ENCODE results near the gene PUSL1.

PUSL1 gene

DNA sequence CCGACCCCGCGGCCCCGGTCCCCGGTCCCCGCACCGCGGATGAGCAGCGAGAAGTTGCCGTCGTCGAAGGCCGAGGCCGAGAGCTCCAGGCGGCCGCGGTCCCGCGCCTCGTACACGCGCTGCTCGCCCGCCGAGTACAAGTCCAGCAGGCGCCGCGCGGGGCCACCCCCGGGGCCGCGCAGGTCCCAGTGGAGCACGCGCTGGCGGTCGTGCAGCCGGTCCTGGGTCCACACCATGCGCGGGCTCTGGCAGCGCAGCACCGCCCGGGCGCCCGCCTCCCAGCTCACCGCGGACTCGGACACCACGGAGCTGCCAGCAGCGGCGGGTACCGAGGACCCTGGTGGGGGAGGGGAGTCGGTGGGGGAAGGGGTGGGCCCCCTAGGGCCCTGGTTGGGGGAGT is 47.0 kb downstream of the PUSL1 start:
- TF ChIP-seq CTCF (IDR thresholded peaks at IDR 0.05; ENCODE audit: insufficient read depth, low read depth, low read length, missing control alignments) = no peak
- peak; percentile 41 for DNase-seq (ENCODE audit: low read depth)
- H3K4me3 ChIP-seq (ENCODE audit: low read length) = no peak overlapping the region

- H3K4me3 ChIP-seq (ENCODE audit: low read length) = no peak overlapping the region
- TF ChIP-seq CTCF (IDR thresholded peaks at IDR 0.05; ENCODE audit: insufficient read depth, low read depth, low read length, missing control alignments) = no peak
- DNase-seq (ENCODE audit: low read depth) = no peak
Observed at GRCh38 chr1:1356166-1356795, 47.9 kb downstream of the PUSL1 start.

DNA sequence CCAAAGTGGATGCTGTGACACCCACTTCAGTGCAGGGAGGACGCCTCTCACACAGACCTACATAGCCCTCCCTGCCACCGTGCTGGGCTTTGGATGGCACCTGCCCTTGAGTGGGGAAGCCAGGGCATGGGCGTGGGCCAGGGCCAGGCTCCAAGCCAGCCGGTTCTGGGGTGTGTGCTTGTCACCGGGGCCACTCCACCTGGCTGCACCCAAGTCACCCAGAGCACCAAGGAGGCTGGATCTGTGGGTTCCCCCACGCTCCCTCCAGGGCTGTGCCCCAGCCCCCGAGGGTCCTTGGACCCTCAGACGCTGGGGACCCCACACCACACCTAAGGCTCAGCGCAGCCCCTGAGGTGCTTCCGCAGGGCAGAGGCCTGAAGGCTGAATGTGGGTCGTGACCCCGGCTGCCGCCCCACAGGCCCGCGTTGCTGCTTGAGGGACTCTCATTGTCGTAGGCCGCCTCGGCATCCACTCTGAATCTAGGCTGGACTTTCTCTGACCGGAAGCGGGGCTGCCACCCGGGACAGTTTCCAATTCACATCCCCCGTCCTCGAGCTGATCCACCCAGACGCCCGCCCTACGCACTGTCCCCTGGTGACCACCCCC is 48.5 kb downstream of the PUSL1 start:
- H3K4me3 ChIP-seq (ENCODE audit: low read length) = no peak overlapping the region
- TF ChIP-seq CTCF (IDR thresholded peaks at IDR 0.05; ENCODE audit: insufficient read depth, low read depth, low read length, missing control alignments) = no peak
- no peak for DNase-seq (ENCODE audit: low read depth)

GRCh38 chr1:1357871-1358432 is 49.6 kb downstream of the PUSL1 start:
- TF ChIP-seq CTCF (IDR thresholded peaks at IDR 0.05; ENCODE audit: insufficient read depth, low read depth, low read length, missing control alignments) = no peak
- H3K4me3 ChIP-seq (ENCODE audit: low read length) = no peak overlapping the region
- DNase-seq (ENCODE audit: low read depth) = no peak

DNA sequence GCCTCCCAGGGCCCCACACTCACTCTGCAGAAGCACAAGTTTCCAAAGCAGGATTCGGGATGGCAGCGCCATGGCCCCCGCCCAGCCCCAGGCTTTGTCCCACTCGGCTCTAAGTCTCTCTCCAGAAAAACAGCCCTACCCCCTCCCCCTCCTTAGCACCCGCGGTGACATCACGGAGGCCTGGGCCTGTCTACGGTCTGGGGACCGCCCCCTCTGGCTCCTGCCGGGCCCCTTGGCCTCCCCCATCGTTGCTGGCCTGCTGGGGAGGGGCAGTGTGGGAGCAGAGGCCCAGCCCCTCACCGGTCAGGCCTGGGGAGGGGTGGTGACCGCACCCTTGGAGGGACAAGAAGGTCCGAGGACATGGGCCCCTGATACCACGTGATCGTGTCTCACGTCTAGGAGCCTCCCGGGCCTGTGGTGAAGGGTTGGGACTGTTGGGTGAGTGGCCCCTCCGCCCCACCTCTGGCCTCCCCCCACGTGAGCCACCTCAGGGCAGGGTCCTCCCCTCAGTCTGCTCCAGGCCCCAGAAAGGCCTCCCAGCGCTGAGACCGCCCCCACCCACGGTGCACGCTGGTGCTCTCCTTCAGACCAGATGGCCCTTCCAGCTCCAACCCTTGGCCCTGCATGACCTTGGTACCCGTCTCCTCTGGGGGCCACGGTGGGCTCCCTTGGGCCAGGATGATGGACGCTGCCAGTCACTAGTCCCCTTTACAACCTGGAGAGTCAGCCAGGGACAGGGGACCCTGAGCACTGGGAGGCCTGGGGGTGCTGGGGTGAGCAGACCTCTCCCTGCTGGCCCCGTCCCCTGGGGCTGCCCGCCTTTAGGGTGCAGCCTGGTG is 50.3 kb downstream of the PUSL1 start, which contains the start of gene MXRA8:
Gene MXRA8, minus strand, starts transcription at position 123 of the 839 bp plus-strand sequence. Its CDS starts 51 bp downstream, at position 72.
- no peak for TF ChIP-seq CTCF (IDR thresholded peaks at IDR 0.05; ENCODE audit: insufficient read depth, low read depth, low read length, missing control alignments)
- H3K4me3 ChIP-seq (ENCODE audit: low read length) = no peak within 1 kb of the TSS
- no peak for DNase-seq (ENCODE audit: low read depth)

DNA sequence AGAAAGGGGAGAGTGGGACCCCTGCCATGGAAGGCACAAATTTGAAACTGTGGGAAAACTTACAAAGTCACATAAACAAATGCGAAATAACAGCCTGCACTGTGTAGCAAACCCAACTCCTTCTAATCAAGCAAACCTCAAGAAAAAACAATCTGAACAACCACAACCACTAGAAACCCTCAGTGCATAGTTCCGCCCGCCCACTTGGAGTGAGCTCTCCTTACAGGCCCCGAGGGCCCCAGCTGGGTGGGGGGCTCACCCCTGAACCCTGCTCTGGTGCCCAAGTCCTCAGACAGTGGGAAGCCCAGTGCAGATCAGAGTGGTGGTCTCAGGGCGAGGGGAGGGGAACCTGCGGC is 50.9 kb downstream of the PUSL1 start:
- no peak overlapping the region for H3K4me3 ChIP-seq (ENCODE audit: low read length)

More for the DNA sequence above, 50.9 kb downstream of the PUSL1 start:
- DNase-seq (ENCODE audit: low read depth) = no peak
- TF ChIP-seq CTCF (IDR thresholded peaks at IDR 0.05; ENCODE audit: insufficient read depth, low read depth, low read length, missing control alignments) = no peak

Data from epithelial cell of esophagus (primary cell).